GM18499 (cell line): ENCODE results near the gene MACROH2A1.
"Not testable (repeated sequence)": the region's sequence is repeated elsewhere in the genome, so short reads cannot be mapped to it uniquely, and the experiment has no call there.

Source experiments
- ATAC-seq: cut with Tn5 transposase; IDR thresholded peaks from one replicate; pipeline ENCODE4 v1.9.1; 2021; ENCODE audit warnings: moderate number of reproducible peaks; ENCODE audit not compliant: insufficient read depth, unreplicated experiment

The MACROH2A1 gene

DNA sequence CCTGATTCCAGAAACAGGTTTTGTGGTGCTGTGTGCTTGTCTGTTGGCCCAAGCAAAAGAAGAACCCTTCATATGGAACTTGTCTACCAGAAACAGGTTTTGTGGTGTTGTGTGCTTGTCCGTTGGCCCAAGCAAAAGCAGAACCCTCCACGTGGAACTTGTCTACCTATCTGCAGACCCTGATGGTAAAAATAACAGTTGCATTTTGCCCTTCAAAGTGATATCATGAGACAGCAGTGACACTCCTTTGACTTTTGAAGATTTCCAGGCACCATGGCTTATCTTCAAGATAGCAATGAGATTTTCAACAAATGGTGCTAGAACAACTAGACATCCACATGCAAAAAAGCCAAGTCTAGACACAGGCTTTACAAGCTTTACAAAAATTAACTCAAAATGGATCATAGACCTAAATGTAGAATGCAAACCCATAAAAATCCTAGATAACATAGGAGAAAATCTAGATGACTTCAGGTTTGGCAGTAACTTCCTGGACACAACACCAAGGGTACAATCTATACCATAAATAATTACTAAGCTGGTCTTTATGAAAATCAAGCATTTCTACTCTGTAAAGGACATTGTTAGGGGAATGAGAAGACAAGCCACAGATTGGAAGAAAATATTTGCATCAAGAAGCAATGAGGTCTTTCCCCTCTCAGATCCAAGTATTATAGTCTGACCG, 16.8 kb downstream of the MACROH2A1 start:
- no peak for ATAC-seq

GRCh38 chr5:135379046-135379654, 19.9 kb downstream of the MACROH2A1 start:
- ATAC-seq: no peak

GRCh38 chr5:135377751-135378680, 21.0 kb downstream of the MACROH2A1 start:
- no peak for ATAC-seq

GRCh38 chr5:135376961-135377624, 21.9 kb downstream of the MACROH2A1 start:
- no peak for ATAC-seq

DNA sequence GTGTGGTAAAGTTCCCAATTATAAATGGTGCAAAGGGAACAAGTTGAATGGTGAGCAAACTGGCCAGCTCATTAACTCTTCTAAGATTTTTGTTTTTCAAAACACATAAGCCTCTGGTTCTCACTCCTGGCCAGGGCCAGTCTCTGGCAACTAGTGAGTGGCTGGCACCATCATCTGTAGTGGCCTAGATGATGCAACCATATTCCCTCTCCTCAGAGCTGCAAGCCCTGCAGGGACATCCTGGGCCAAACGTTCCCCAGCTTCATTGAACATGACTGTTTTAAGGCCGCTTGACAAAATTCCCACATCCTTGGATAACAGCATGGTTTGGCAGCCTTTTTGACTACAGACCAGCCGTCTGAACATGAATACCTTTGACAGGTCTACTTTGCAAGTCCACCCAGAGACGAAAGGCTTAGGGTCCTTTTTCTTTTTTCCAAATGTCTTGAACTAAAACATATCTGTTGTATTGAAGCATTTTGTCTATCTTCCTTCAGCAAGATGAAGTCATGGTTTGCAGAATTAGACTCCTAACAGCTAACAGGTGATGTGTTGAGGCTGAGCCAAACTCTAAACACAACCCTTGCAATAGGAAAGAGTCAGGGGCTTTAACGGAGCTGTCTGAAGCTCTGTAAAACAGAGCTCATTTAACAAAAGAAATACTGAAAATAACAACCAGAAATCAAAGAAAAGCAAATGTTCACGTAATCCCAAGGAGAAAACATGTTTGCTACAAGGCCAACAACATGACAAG, 23.8 kb downstream of the MACROH2A1 start:
- no peak for ATAC-seq

DNA sequence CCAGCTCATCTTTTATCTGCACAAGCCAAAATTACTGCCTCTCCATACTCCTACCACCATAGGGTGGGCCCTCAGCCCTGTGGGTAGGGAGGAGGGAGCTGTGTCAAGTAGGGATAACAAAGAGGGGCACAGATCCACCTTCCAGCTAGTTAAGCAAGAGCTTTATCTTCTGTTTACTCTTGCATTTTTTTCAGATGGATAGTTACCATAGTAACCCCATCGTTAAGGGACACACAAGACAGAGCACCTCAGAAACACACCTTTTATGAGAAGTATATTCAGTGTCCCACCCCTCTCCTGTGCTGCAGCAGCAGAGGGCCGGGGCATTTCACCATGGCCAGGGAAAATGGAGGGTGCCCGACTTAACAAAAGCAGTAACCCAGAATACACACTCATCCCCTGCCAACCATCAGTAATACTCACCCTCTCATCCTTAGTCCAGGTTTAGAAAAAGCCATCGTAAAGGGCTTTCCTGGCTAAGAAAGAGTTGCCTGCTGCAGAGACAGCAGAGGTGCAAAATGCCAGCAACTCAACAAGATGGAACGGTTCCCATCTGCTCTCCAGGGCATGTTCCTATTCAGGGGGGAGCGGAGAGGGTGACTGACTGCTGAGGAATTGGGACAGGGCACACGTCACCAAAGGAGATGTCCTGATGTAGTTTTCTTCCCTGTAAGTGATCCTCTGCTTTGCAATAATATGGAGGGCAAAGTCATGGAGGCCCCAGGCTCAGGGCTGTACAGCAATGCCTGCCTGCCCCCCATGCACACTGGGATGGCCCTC, 25.1 kb downstream of the MACROH2A1 start:
- ATAC-seq: no peak

GRCh38 chr5:135372654-135373381, 26.2 kb downstream of the MACROH2A1 start:
- ATAC-seq: no peak

DNA sequence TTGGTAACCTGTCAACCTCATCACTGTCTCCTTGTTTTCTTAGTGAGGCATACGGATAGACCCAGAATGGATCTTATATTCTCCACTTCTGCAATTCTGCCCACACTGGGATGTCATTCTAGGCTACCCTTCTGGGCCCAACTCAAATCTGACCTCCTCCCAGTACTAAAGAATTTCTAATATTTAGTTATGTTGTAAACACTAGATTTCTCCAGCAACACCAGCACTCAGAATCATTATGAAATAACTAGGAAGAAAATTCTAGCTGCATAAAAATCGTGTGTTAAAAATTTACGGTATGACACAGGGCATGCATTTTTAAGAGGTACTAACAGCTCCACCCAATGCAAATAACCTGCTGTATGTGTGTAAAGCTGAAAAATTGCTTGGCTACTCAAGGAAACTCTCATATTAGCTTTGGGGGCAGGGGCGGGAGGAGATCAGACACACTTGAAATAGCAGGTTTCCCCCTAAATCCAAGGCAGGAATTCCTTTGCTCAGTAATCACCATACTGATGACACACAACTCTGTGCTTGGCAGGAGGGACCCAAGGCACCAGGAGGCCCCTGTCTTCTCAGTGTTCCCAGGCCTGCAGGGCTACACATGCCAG, 27.3 kb downstream of the MACROH2A1 start:
- ATAC-seq: no peak

DNA sequence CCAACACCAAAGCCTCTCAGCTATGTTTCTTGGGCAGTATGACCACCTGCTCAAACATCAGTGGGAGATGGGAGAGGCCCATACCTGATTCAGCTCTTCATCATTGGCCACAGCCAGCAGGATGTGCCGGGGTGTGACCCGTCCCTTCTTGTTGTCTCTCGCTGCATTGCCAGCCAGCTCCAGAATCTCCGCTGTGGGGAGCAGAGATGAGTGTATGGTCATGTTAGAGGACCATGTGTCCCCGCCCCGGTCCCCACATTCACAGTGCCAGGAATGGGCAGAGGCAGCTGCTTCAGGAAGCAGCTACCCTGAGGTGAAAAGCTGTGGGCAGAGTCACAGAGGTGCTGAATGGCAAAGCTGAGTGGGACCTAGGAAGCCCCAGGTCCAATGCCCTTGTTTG, 29.1 kb downstream of the MACROH2A1 start:
- ATAC-seq: no peak

DNA sequence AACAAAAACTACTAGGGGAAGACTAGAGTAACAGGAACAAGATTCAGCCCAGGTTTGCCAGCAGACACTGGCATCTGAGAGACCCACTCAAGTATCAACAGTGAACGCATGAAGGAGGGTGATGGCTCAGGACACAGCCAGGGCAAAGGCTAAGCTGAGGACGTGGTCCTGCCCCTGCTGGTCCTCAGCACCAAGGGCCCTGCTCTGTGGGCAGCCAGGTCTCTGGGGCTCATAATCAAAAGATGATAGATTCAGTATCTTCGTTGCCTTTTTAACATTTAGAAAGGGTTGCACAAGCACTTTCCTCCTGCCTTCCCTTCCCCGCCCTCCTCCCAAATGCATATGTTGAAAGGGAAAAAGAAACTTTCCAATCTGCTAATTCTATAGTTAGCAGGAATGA, 31.5 kb downstream of the MACROH2A1 start:
- ATAC-seq: no peak

DNA sequence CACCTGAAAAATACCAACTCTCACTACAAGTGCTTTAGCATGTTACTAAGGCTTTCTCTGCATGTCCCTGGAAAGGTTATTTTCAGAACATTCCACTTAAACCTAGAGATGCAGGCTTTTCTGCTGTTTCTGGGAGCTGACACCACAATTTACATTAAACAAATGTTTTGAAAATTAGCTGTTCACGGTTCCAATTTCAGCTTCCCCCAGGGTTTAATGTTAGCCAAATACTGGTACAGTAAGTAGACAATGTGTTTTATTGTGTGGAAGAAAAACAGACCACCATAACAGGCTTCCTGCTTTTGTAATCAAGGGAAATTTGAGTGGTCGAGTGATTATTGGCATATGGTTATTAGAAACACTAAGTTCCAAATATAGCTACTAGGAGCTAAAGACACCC, 32.0 kb downstream of the MACROH2A1 start:
- ATAC-seq: no peak

- no peak for ATAC-seq
Observed at GRCh38 chr5:135365281-135365680, 33.8 kb downstream of the MACROH2A1 start.

DNA sequence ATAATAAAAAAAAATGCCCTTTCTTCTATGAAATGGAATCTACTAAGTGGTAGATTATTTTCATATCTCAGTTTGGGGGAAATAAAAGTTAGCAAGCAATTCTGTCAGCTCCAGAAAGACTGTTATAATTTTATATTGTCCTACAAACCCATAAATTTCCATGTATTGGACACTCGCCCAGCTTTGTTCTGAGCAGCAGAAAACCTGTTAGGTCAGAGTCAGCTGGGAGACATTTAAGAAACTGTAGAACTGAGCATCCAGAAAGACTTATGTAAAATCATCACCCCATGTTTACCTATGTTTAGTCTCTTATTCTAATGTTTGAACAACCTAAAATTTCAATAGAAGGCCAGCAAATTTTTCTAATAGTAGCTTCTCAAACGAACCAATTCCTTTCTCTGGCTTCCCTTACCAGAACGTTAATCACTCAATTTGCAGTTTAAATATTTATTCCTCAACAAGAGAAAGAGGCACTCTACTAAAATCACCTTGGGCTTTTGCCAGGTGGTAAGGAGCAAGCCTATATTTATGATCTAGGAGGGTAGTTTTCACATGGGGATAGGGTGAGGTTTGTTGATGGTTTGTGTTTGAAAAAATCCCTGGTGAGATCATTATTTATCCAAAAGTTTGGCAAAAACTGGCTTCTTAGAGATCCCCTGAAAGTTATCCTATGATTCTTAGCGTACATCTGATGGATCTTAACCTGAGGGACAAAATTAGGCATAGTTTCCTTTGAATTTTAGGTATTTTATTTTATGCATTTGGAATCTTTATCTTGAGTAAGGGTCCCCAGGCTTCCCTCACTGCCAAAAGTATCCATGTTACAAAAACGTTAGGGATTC, 34.4 kb downstream of the MACROH2A1 start:
- ATAC-seq: no peak

GRCh38 chr5:135363342-135363741, 35.7 kb downstream of the MACROH2A1 start:
- ATAC-seq: not testable (repeated sequence)

- no peak for ATAC-seq
Observed at GRCh38 chr5:135362102-135362501, 36.9 kb downstream of the MACROH2A1 start.

- no peak for ATAC-seq
Observed at GRCh38 chr5:135360278-135361274, 38.5 kb downstream of the MACROH2A1 start.
